ENCODE measurements around the gene PPM1N.

PPM1N gene

DNA sequence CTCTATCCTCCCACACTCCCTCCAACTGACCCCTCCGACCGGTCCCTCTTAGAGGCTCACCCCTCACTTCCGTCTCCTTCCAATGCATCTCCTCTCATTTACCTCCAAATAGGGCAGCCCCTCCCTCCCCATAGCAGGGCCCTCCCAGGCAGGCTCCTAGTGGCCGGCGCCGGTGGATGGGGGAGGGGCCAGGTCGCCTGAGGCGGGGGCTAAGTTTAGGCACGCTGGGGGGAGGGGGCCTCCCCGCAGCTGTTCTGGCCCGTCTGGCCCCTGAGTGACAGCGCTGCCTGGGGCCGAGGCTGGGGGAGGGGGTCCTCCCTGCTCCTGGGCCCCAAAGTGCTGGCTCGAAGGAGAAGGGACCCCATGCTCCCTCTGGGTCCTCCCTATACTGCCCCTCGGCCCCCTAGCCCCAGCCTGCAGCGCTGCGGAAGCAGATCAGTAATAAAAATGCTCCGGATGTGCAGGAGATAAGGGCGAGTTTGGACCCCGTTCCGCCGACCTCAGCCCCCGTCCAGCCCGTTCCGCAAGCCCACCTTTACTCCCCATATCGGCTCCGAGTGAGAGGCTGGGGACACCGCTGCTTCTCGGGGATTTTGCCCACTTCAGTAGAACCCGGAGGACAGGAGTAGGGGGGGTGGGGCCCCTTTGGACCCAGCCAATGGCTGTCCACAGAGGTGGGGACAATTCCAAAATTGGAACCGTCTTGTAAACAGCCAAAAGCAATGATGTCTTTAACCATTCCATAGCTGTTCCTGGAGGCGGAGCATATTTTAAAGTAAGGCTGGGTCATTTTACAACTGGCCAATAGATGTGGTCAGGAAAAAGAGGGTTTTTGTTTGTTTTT is 5.4 kb upstream of the PPM1N start:
- no peak for DNase-seq

DNA sequence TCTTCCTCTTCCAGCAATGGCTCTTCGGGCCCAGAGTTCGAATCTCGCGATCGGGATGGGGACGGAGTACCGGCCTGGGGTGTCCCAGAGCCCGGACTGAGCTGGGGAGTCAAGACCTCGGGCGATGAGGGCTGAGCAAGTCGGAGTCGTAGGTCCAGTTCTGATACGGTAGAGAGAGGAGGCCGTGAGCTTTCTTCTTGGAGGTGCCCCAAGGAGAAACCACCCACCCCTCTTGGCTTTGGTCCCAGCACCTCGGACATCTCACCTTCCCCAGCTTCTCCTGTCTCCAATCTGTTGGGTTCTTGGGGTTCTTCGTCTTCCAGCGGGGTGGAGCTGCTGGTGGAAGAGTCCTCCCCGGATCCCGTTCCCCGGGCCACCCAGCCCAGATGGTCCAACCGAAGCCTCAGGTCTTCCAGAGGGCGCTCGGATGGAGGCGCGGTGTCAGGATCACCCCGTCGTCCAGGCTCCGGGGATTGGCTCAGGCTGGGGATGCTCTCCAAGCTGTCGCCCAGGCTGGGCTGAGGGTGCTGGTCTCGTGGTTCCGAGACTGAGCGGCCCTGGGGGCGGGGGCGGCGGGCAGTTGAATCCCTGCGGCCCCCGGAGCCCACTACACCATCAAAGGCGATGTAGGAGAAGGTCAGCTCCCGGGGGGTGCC is 3.9 kb upstream of the PPM1N start:
- DNase-seq, result no peak

DNA sequence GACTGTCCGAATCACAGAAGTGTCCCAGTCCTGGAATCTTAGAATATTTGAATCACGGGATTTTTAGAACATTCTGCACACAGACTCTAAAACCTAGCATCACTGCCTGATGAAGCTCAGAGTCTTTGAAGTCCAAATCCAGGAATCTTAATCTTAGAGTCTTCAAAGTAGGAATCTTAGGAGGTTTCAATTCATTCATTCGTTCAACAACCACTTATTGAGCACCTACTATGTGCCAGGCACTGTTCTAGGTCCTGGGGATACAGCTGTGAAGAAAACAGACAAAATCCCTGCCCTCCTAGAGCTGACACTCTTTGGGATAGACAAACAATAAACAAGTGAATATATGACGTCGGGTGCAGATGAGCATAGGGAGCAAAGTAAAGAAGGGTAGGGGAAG is 3.1 kb upstream of the PPM1N start:
- no peak for DNase-seq

DNA sequence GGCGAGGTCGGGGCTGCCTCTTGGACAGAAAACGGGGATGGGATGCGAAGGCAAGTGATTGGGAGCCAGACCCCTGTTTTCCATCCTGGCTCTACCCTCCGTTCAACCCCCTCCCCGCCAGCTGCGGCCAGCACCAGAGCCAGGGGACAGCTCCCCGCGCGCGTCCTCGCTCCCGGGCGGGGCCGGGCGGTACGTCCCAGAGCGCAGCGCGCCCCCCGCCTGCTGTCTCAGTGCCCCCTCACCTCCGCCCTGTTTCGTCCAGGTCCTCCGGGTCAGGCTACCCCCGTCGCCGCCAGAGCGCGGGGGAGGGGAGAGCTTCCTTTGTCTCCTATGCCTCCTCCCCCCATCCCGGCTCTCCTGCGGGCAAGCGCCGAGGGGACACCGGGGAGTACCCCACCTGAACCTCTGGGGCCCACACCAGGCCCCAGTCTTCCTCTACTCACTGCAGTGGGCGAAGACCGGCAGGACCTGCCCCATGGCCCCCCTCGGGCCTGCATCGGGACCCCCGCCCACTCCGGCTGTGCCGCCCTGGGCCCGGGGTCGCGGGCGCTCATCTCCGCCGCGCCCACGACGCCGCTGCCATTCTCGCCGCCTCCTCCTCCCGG is 1.8 kb upstream of the PPM1N start:
- DNase-seq, result peak; percentile 33 to 57

DNA sequence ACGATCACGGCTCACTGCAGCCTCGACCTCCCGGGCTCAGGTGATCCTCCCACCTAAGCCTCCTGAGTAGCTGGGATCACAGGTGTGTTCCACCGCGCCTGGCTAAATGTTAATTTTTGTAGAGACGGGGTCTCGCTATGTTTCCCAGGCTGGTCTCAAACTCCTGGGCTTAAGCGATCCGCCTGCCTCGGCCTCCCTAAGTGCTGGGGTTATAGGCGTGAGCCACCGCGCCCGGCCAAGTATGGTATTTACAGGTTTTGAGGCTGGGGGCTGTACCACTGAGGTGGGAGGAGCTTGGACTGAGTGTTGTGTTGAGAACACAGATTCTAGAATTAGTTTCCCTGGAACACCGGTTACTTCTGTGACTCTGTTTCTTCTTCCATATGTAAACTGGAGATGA is 452 bp upstream of the PPM1N start:
- peak in 1 of 2 experiments; percentile 21 for DNase-seq

DNA sequence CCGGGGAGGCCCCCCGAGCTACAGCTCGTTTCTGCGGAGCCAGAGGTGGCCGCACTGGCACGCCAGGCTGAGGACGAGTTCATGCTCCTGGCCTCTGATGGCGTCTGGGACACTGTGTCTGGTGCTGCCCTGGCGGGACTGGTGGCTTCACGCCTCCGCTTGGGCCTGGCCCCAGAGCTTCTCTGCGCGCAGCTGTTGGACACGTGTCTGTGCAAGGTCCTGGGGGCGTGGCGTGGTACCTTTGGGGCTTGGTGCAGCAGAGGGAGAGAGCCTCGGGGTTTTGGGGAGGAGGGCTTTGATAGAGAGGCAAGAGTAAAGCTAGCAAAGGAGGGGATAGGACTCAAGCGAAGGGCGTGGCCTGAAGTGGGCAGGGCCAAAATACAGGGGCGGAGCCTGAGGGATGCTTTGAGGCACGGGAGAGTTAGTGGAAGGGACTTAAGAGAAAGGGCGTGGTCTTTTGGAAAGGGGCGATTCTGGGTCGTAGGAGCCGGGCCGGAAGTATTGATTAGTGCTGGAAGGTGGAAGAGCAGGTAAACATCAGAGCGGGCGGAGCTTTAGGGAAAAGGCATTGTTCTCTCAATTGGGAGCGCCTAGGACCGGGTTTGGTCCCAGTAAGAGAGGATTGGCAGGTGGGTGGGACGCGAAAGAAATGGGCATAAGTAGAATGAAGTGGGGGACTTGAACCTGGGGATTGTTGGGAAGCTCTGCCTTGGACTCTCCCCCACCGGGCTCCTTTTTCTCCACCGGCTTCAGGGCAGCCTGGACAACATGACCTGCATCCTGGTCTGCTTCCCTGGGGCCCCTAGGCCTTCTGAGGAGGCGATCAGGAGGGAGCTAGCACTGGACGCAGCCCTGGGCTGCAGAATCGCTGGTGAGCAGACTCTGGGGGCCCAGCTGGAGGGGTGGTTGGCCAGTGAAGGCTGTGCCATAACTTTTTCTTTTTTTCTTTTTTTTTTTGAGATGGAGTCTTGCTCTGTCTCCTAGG is 1.2 kb downstream of the PPM1N start:
- peak; percentile 73 to 87 for DNase-seq

DNA sequence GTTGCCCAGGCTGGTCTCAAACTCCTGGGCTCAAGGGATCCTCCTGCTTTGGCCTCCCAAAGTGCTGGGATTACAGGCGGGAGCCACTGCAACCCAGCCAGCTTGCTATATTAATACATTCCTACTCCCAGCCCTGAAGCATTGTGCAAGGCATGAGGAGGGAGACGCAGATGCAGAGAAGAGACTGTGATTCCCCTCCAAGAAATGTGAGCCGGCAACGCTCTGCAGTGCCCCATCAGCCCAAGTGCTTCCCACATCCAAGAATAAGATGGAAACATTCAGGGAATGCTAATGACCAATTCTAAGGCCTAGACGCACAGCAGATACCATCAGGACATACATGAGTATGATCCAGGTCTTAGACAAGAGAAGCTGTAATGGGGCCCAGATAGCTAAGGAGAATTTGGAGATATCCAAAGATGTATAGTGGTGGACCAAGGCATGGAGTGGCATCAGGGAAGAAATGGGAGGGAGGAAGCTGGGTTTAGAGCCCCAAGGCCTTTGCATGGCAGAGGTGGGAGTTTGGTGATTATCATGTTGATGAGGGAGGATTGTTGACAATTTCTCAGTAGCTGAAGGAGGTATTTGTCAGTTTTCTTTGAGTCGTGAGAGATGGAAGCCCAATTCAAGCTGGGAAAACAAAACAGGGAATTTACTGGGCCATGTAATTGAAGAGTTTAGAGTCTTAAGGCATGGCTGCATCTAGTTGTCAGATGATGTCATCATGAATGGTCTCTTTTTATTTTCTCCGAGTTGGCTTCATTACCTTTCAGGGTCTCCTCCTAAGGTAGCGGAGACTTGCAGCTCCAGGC is 2.9 kb downstream of the PPM1N start:
- DNase-seq, result no peak

DNA sequence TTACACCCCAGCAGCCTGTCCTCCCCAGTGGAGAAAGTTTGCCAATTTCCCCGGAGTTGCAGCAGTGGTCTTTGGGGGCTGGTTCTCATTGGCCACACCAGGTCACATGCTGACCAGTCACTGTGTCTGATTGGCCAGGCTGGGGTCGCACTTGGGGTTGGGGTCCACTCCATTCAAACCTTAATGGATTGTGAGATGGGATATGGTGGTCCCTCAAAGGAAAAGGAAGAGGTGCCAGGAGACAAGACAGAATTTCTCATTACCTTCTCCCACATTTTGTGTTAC is 3.4 kb downstream of the PPM1N start:
- DNase-seq, result no peak

DNA sequence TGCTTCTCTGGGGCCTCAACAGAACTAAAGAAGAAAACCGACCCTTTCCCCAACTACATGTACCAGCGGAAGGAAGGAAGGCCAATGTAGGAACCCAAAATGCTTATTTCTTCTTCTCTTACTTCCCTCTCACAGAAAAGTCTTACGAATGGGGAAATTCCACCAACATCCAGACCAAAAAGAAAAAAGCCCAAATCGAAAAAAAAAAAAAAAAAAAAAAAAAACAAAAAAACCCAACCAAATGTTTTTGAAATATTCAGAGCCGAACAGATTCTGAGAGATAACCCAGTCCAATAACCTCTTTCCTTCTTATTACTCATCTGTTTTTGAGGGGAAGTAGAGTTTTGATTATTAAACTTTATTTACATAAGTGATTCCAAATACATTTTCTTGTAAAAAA is 3.9 kb downstream of the PPM1N start:
- DNase-seq, result no peak

DNA sequence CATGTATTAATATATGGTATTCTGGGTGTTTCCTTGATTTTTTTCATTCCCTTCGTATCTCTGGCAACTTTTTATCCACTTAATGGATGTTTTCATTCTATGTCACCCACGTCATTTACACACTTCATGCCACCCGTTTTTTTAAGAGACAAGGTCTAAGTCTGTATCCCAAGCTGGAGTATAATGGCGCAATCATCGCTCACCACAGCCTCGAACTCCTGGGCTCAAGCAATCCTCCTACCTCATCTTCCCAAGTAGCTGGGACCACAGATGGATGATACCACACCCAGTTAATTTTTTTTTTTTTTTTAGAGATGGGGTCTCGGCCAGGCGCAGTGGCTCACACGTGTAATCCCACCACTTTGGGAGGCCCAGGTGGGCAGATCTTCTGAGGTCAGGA is 5.7 kb downstream of the PPM1N start:
- DNase-seq, result no peak

DNA sequence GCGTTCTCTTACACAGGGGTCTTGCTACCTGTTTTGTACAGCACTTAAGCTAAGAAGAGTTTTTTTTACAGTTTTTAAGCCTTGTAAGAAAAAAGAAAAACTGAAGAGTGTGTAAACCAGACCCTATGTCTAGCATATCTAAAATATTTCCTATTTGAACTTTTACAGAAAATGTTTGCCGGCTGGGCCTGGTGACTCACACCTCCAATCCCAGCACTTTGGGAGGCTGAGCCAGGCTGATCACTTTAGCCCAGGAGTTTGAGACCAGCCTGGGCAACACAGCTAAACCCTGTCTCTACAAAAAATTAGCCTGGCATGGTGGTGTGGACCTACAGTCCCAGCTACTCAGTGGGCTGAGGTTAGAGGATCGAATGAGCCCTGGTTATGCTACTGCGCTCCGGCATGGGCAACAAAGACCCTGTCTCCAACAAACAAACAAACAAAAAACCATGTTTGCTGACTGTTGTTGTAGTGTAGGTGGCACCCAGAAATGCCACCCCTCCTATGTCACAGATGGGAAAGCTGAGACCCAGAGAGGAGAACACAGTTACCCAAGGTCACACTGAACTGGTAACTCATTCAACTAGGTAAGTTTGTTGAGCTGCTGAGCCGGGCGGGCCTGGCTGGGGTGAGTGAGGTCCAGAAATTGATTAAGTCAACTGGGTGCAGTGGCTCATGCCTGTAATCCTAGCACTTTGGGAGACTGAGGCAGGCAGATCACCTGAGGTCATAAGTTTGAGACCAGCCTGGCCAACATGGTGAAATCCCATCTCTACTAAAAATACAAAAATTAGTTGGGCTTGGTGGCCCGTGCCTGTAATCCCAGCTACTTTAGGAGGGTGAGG is 7.1 kb downstream of the PPM1N start:
- DNase-seq, result no peak

DNA sequence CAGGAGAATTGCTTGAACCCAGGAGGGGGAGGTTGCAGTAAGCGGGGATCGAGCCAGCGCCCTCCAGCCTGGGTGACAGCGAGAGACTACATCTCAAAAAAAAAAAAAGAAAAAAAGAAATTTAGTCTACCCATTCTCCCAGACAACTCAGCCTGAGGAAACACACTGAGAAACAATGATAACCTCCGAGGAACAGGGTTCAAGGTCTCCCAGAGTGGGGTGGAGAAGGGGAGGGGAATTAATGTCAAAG is 7.7 kb downstream of the PPM1N start:
- DNase-seq, result no peak

DNA sequence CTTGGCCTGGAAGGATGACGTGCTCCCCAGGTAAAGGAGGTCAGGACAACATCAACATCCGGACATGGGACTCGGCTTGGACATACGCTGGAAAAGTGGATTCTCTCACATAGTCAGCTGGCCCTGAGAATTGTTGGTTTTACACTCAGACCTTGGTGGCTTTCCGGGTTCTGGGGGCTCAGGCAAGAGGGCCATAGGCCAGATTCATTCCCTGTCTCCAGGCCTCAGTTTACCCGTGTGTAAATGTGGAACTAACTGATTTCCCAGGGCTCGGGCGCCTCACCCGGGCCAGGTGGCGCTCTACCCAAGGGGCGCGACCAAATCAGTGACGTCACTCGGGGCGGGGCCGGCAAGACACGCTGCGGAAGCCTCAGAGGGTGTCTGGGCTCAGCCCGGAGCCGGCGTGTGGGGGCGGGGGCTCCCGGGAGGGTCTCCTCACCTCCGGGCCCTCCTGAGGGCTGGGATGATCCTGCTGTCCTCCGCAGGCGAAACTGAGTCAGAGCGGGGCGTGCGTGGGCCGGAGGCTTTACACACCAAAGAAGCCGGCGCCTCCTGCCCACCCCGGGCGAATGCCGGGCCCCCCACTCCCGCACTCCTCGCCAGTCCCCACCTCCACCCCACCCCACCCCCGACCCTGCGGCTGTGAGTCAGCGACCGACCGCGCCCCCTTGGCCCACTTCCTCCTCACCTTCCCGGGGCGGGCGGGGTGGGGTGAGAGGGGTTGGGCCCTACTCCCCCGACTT is 8.2 kb downstream of the PPM1N start:
- peak; percentile 76 to 94 for DNase-seq

DNA sequence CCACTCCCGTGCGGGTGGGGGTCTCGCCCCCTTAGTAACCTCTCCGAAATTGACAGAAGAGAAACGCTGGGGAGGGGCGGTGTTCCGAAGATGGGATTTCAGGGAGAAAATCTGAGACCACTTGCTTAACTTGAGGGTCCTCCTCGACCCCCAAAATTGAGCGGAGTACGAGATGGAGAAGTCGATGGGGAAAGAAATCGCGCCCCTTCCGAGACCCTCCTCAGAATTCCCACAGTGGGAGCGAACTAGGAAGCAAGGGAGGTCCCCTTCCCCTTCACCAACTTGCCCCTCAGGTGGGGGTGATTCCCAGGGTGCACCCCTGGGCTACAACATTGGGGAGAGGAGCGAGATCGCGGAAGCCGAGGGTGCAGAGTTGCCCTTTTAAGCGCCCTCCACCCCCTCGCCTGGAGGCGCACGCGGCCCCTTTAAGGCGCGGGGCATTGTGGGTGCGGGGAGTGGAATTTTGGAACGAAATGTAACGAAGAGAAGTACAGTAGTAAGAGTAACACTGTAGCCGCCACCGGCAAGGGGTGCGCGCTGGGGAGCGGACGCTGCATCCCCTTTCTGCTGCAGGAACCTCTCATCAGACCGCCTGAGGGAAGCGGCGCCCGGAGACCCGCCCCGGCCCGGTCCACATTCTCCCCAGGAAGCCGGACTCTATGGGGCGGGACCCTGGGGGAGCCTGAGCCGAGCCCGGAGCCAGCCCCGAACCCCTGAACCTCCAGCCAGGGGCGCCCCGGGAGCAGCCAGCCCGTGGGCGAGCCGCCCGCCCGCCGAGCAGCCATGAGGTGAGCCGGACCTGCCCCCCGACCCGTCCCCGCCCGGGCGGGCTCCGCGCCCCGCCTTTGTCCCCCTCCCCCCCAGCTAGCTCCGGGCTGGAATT is 9.0 kb downstream of the PPM1N start, which contains the start of gene VASP:
TSS of gene VASP (plus strand) at position 491 of the 883 bp plus-strand sequence. CDS start at position 784, 293 bp downstream.
- peak; percentile 65 to 88 for DNase-seq

DNA sequence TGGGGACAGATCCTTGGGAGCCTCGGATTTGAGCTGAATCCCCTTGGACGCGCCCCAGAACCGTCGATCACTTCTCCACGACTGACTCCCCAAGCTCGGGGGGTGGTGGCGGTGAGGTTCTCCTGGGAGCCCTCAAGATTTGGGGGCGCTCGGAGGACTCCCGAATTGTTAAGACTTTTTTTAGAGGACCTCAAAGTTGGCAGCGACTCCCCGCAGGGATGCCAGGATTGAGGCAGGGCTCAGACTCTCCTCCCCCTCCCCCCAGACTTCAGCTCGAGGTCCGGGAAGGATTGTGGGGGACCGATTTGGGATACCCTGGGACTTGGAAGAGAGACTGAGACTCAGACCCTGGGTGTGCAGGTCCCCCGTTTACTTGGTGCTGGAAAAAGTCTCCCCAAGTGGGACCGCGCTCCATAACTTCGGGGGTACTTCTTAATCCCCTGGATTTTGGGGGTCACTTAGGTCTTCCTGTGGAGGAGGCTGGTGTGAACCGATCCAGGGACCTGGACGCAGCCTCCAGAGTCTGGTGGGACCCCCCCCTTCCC is 9.7 kb downstream of the PPM1N start:
- DNase-seq, result no peak

DNA sequence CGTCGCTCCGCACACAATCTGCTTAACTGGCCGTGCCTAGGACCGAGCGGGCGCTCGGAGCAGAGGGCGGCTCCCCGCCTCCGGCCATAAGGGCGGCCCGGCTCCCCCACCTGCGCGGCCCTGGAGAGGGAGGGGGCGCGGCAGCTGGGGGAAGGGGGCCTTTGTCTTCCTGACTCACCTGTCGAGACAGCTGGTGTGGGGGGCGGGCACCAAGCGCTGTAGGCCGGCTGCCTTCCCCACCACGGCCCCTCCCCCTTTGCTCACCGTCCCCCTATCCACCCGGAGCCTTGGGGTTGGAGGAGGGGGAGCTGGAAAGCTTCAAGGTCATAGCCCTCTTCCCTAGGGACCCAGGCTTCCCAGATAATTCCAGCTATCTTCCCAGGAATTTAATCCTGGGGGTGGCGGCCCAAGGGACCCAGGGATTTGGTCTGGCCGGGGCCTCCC is 10.2 kb downstream of the PPM1N start:
- peak in 1 of 2 experiments; percentile 71 for DNase-seq

DNA sequence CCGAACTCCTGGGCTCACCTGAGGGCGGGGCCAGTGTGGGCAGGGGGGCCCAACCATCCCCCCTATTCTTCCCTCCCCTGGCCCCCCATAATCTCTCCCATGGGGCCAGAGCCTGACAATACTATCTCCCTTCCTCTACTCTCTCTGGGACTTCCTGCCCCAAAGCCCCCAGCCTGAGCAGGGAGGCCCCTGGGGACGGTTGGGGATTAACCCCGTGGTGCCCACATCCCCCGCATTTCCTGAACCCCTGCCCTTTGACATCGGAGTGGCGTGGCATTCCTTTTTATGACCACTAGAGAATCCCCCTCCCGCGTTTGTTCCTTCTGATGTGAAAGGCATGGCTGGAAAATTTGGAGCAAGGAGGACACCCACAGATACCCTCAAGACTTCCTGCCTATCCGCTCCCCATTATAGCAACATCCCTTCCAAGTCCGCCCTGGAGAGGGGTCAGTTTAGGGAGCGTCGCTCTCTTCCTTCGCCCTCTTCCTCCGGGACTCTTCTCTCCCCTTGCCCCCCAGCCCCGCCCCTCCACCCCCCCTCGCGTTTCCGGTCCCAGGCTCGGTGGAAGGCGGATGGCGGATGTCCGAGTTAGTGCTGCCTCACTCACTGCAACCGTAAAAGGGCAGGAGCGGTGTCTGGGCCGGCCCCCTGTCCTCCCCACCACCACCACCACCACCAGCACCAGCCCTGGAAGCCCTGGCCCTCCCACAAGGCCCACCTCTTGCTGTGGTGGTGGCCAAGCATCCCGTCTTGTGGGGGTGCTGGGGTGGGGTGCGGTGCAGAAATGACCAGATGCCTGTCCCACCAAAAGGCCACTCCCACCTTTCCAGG is 10.8 kb downstream of the PPM1N start:
- DNase-seq, result peak in 1 of 2 experiments; percentile 32

DNA sequence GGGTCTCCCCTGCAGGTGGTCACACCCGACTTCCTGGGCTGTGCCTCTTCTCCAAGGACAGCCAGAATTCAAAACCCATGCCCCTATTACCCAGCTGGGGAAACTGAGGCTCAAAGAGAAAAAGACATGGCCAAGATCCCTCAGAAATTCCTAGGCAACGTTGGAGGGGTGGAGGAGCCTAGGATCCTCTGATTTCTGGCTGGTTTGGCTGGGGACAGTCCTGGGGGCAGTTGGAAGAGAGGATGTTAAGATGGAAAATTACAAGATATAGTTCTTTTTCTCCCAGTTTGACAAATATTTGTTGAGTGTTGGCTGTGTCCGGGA is 11.4 kb downstream of the PPM1N start:
- no peak for DNase-seq

All from NCI-H526 (cell line).